HepG2 (cell line): ENCODE data around the gene SLU7.

ENCODE experiments used
- ATF7-NPFF ChIP-seq: sonication (generic); formaldehyde crosslinking; IDR thresholded peaks from 2 replicates; pipeline ENCODE4 v1.8.1; 2023; ENCODE audit warnings: mild to moderate bottlenecking, low read depth, missing genetic modification reagents, moderate library complexity
- CHD4 ChIP-seq: fragments of 200-600 bp; sonication (generic); IDR thresholded peaks from 2 replicates; pipeline ENCODE4 v1.7.0; 2017; ENCODE audit warnings: mild to moderate bottlenecking, low read length, borderline replicate concordance
- MIER2 ChIP-seq: IDR thresholded peaks from 2 replicates; pipeline ENCODE4 v1.6.1; 2016; ENCODE audit warnings: missing biosample characterization, missing genetic modification reagents
- NFYB ChIP-seq: sonication (generic); formaldehyde crosslinking; IDR thresholded peaks from 2 replicates; pipeline ENCODE4 v1.4.0; 2020; ENCODE audit warnings: missing genetic modification reagents
- POLR2A ChIP-seq, 2 experiments: IDR thresholded peaks; 2 replicates each; pipeline ENCODE4 v1.6.1; 2011; ENCODE audit warnings: low read depth in 2 of 2, low read length in 2 of 2, mild to moderate bottlenecking in 1 of 2, moderate library complexity in 1 of 2; ENCODE audit not compliant: insufficient read depth in 1 of 2
- SMAD3 ChIP-seq: sonication (generic); formaldehyde crosslinking; IDR thresholded peaks from 2 replicates; pipeline ENCODE4 v1.4.0; 2020; ENCODE audit warnings: missing genetic modification reagents
- ZBTB42 ChIP-seq: sonication (generic); formaldehyde crosslinking; IDR thresholded peaks from 2 replicates; pipeline ENCODE4 v1.5.0; 2020; ENCODE audit warnings: mild to moderate bottlenecking, missing genetic modification reagents

GRCh38 chr5:160450164-160450932, 31.5 kb upstream of the SLU7 start:
- no peak for TF ChIP-seq NFYB (CRISPR knock-in tag)
- no peak for TF ChIP-seq CHD4
- TF ChIP-seq ATF7-NPFF (CRISPR knock-in tag) = no peak
- TF ChIP-seq MIER2 (CRISPR knock-in tag) = no peak
- no peak for TF ChIP-seq ZBTB42 (CRISPR knock-in tag)
- no peak for TF ChIP-seq POLR2A (IDR thresholded peaks at IDR 0.05; ENCODE audit: insufficient read depth in 1 of 2, low read depth in 2 of 2, low read length in 2 of 2)
- no peak for TF ChIP-seq SMAD3
